HUES48 (cell line): ENCODE results near the gene SRI.
"Not testable (repeated sequence)": the region's sequence is repeated elsewhere in the genome, so short reads cannot be mapped to it uniquely, and the experiment has no call there.

Experiments used
- H3K27ac ChIP-seq: one replicate; pipeline ENCODE4 v1.7.0; 2013; ENCODE audit warnings: low read depth, low read length, inconsistent platforms
- H3K27me3 ChIP-seq: 2 replicates; pipeline ENCODE4 v1.6.1; 2013; ENCODE audit warnings: mild to moderate bottlenecking, low read length; ENCODE audit not compliant: control insufficient read depth, insufficient read depth
- H3K36me3 ChIP-seq: 2 replicates; pipeline ENCODE4 v1.6.1; 2013; ENCODE audit warnings: low read length; ENCODE audit not compliant: control insufficient read depth, insufficient read depth
- H3K4me1 ChIP-seq: 2 replicates; pipeline ENCODE4 v1.6.1; 2013; ENCODE audit warnings: mild to moderate bottlenecking, low read length; ENCODE audit not compliant: control insufficient read depth, insufficient read depth
- H3K4me3 ChIP-seq: 2 replicates; pipeline ENCODE4 v1.5.1; 2013; ENCODE audit warnings: mild to moderate bottlenecking, low read depth, low read length
- H3K9ac ChIP-seq: 2 replicates; pipeline ENCODE4 v1.6.1; 2013; ENCODE audit warnings: mild to moderate bottlenecking, low read depth, low read length, moderate library complexity
- H3K9me3 ChIP-seq: 2 replicates; pipeline ENCODE4 v1.6.1; 2013; ENCODE audit warnings: low read length; ENCODE audit not compliant: control insufficient read depth, insufficient read depth

The SRI gene

DNA sequence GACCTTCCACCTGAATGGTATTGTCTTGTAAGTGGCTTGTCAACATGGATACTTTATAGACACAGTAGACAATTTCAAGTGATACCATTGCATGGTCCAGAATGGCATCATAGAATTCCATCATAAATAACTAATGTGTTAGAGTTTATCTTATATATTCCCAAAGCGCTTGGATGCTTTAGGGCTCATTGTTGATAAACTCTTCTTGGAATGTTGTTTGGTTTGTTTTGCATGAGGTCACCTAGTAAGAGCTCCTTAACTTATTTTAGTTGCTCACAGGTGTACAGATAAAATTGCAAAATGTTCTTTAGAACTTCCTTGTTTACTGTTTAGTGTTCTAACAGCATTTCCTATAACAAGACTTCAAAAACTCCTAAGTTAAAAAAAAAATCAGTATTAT, 36.8 kb downstream of the SRI start:
- Histone ChIP-seq H3K9me3 (no peaks in the 10 kb centered on the region), H3K9ac (no peak overlapping the region), H3K36me3 (no peaks in the 10 kb centered on the region), H3K27ac (no peak overlapping the region), H3K4me1 (peaks cover 20% of the 10 kb centered on the region), H3K4me3 (no peak overlapping the region), H3K27me3 (no peaks in the 10 kb centered on the region)

DNA sequence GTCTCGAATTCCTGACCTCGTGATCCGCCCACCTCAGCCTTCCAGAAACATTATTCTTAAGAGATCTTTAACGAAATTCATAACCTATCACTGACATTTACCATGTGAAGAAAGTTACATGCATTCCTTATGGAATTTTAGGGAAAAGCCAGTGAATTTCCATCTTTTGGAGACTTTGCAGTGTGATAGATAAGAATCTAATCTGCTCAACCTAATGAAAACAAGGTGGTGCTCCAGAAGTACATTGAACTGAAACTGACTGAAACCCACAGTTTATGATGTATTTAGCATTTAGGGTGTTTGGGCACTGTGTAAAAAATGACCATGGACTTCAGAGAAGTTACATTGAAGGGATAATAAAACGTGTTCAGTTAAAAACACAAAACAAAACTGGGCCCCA, 43.6 kb downstream of the SRI start:
- Histone ChIP-seq H3K4me1 (no peaks in the 10 kb centered on the region; the same call in 1 of the 2 replicates), H3K27me3 (no peaks in the 10 kb centered on the region), H3K9me3 (no peaks in the 10 kb centered on the region), H3K36me3 (no peaks in the 10 kb centered on the region), H3K4me3 (no peak overlapping the region), H3K27ac (no peak overlapping the region), H3K9ac (no peak overlapping the region)

DNA sequence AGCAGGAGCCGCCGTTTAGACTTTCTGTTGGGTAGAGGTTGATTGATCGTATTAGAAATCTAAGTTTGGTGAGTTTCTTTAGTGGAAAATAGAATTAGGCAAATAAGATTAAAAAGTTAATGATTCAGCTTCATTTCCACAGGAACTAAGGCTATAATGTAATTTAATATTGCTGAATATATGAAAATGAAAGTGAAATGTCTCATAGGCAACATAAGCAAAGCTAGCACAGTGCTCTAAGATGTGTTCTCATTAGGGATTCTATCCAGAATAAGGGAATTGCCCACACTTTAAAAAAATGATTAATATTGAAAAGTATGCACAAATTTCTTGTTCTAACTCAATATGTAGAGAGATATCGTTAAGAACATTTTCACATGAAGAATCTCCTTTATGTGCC, 47.0 kb downstream of the SRI start:
- Histone ChIP-seq H3K4me3 (no peak overlapping the region), H3K4me1 (no peaks in the 10 kb centered on the region), H3K36me3 (no peaks in the 10 kb centered on the region), H3K27ac (no peak overlapping the region), H3K9me3 (no peaks in the 10 kb centered on the region), H3K27me3 (no peaks in the 10 kb centered on the region), H3K9ac (no peak overlapping the region)

DNA sequence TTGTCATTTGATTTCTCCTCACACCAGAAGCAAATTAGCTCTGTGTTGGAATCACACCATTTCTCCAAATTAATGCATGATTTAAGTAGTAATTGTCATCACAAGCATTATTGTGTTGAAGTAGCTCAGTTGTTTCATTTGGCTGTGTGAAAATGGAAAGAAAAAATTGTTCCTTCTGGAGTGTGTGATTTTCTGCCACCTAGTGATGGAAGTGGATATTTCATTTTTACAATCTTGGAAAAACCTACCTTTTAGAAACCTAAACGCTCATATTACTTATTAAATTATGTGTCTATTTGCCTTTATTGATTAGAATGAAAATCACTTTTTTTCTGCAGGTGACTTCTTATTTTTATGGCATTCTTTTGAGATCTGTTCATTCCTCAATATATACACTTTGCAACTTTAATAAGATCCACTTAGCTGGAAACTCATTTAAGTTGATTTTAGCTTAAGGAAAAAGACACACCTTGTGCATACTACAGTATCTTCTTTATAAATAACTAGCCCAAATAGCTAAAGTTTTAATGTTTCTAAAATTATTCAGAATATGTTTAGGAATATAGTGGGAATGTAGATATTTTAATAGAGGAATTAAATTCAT, 50.0 kb downstream of the SRI start:
- no peak overlapping the region for H3K27ac ChIP-seq
- H3K4me1 ChIP-seq = no peaks in the 10 kb centered on the region
- no peaks in the 10 kb centered on the region for H3K9me3 ChIP-seq
- H3K36me3 ChIP-seq = no peaks in the 10 kb centered on the region
- H3K4me3 ChIP-seq = no peak overlapping the region
- no peak overlapping the region for H3K9ac ChIP-seq
- no peaks in the 10 kb centered on the region for H3K27me3 ChIP-seq

DNA sequence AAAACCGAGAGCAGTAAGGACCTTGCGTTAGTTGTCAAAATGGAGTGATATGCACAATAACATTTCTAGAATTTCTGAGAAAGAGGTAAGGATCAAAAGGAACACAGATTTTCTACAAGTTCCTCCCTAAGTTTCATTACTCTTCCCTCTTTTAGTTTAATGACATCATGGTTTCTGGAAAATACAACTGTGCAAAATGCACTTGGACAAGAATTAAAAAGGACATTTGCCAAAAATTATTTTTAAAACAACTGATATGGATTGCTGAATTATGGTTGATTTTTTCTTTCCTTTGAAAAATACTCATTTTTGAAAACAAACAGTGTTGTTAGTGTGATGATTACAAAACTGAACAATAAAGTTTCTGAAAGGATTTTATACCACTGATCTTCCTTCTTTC, 52.1 kb downstream of the SRI start:
- Histone ChIP-seq H3K4me1 (no peaks in the 10 kb centered on the region), H3K9ac (no peak overlapping the region), H3K27ac (no peak overlapping the region), H3K27me3 (no peaks in the 10 kb centered on the region), H3K9me3 (no peaks in the 10 kb centered on the region), H3K36me3 (no peaks in the 10 kb centered on the region), H3K4me3 (no peak overlapping the region)

DNA sequence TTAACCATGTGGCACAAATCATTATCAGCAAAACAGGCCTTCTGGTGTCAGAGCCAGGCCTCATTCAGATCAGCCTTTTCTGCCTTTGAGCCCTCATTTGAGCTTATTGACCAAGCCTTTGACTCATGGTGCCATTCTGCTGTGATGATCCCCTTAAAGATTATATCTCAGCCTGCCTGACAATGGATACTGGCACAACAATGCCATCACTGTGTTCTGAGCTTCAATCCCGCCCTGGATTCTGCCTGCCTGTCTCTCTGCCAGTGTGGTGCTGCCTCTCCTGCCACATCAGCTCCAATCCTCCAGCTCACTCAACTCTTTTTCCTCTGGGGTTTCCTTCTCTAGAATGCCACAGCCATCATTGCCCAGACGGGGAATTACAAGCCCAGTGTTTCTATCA, 52.6 kb downstream of the SRI start:
- Histone ChIP-seq H3K4me1 (no peaks in the 10 kb centered on the region), H3K36me3 (no peaks in the 10 kb centered on the region), H3K9ac (no peak overlapping the region), H3K9me3 (no peaks in the 10 kb centered on the region), H3K4me3 (no peak overlapping the region), H3K27me3 (no peaks in the 10 kb centered on the region), H3K27ac (no peak overlapping the region)

DNA sequence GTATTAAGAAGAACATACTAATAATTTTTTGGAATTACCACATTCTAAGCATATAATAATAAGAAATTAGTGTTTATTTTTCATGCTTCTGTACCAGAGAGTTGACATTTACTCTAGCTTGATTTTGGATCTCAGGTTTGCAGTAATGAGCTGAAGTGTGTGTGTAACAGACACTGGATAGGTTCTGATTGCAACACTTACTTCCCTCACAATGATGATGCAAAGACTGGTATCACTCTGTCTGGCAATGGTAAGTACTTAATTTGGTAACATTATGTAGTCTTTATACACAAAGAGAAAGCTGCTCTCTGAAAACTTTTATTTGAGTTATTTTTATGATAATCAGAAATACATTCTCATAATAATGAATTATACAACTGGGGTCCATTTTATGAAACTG, 54.1 kb downstream of the SRI start:
- no peak overlapping the region for H3K9ac ChIP-seq
- no peak overlapping the region for H3K4me3 ChIP-seq
- no peaks in the 10 kb centered on the region for H3K4me1 ChIP-seq
- H3K9me3 ChIP-seq = no peaks in the 10 kb centered on the region
- no peak overlapping the region for H3K27ac ChIP-seq
- no peaks in the 10 kb centered on the region for H3K27me3 ChIP-seq
- H3K36me3 ChIP-seq = no peaks in the 10 kb centered on the region

DNA sequence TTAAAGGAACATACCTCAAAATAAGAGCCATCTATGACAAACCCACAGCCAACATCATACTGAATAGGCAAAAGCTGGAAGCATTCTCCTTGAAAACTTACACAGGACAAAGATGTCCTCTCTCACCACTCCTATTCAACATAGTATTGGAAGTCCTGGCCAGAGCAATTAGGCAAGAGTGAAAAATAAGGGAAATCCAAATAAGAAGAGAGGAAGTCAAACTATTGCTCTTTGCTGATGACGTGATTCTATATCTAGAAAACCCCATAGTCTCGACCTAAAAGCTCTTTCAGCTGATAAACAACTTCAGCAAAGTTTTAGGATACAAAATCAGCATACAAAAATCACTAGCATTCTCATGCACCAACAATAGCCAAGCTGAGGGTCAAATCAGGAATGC, 60.1 kb downstream of the SRI start:
- H3K9ac ChIP-seq, H3K9me3 ChIP-seq, H3K27me3 ChIP-seq, H3K27ac ChIP-seq, H3K4me3 ChIP-seq, H3K4me1 ChIP-seq, H3K36me3 ChIP-seq: not testable (repeated sequence)

DNA sequence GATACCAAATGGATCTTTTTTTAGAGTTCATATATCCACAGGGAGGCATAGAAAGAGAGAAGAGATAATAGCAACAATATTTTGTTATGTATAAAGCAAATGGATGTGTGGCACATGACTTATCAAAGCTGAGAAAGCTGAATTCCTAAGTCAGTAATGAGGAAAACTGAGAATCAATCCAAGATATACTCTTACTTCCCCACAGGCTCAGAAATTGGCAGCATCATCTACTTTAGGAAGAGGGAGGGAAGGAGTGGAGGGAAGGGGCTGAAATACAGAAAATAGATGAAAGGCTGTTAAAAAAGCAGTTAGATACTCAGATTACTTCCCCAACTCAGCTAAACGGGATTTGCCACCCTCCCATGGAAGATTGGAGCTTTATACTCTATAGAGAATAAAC, 63.5 kb downstream of the SRI start:
- no peaks in the 10 kb centered on the region for H3K36me3 ChIP-seq
- no peak overlapping the region for H3K27ac ChIP-seq
- H3K4me1 ChIP-seq = peaks cover 22% of the 10 kb centered on the region
- no peak overlapping the region for H3K4me3 ChIP-seq
- no peak overlapping the region for H3K9ac ChIP-seq
- no peaks in the 10 kb centered on the region for H3K9me3 ChIP-seq
- H3K27me3 ChIP-seq = no peaks in the 10 kb centered on the region

DNA sequence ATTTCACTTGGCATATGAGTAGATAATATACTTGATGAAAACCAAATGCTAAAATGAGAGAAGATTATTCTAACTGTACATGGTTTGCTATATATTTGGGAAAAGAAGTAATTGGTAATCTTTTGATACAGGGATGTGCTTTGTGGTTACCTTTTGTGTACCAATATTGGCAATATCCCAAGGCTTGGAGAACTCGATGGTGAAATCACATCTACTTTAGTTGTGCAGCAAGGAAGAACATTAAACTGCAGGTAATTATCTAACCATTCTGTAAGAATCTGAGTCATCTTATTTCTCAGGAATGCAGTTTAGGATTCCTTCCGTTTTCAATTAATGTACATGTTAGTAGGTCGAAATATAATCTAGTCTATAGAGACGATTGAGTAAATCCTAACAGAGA, 64.1 kb downstream of the SRI start:
- H3K27me3 ChIP-seq = no peaks in the 10 kb centered on the region
- no peaks in the 10 kb centered on the region for H3K9me3 ChIP-seq
- no peak overlapping the region for H3K27ac ChIP-seq
- H3K9ac ChIP-seq = no peak overlapping the region
- H3K36me3 ChIP-seq = no peaks in the 10 kb centered on the region
- H3K4me1 ChIP-seq = peaks cover 23% of the 10 kb centered on the region
- H3K4me3 ChIP-seq = no peak overlapping the region
